Measurements from ENCODE around the gene DFFB.

- TF ChIP-seq JUN (IDR thresholded peaks at IDR 0.05; ENCODE audit: borderline replicate concordance, insufficient read depth, insufficient read length, low read depth), result no peak
- TF ChIP-seq CTCF (IDR thresholded peaks at IDR 0.05; ENCODE audit: extremely low read depth in 1 of 2, insufficient read depth in 1 of 2, low read depth in 1 of 2, low read length in 2 of 2), result no peak
- TF ChIP-seq EZH2 (IDR thresholded peaks at IDR 0.05; ENCODE audit: borderline replicate concordance, low read depth, low read length, severe bottlenecking), result no peak
- no peak for TF ChIP-seq POLR2AphosphoS5 (IDR thresholded peaks at IDR 0.05; ENCODE audit: insufficient read depth, low read depth, low read length)
- TF ChIP-seq POLR2A (IDR thresholded peaks at IDR 0.05; ENCODE audit: low read depth, low read length), result no peak
- TF ChIP-seq MYC (IDR thresholded peaks at IDR 0.05; ENCODE audit: low read depth, low read length), result no peak
Observed at GRCh38 chr1:3902571-3903091, 45.4 kb downstream of the DFFB start.
